CD4-positive, alpha-beta T cell treated with Interleukin-12 subunit alpha and Interleukin-12 subunit beta, for 1 hour (primary cell): ENCODE data around the gene BCL11B.

Source experiments
- DNase-seq: peaks from one replicate; pipeline ENCODE4 v3.0.0-alpha.2; 2020

The BCL11B gene

GRCh38 chr14:99252940-99253868, 18.8 kb downstream of the BCL11B start:
- DNase-seq: peak; percentile 77

- no peak for DNase-seq
These were observed 19.5 kb downstream of the BCL11B start for GRCh38 chr14:99252443-99252939.

GRCh38 chr14:99251721-99252120, 20.3 kb downstream of the BCL11B start:
- no peak for DNase-seq

- DNase-seq: no peak
These were observed 21.3 kb downstream of the BCL11B start for GRCh38 chr14:99250636-99251208.

- no peak for DNase-seq
These were observed 22.6 kb downstream of the BCL11B start for GRCh38 chr14:99249389-99249788.

- no peak for DNase-seq
These were observed 23.2 kb downstream of the BCL11B start for GRCh38 chr14:99248761-99249171.

- DNase-seq: no peak
These were observed 24.2 kb downstream of the BCL11B start for GRCh38 chr14:99247772-99248171.

- DNase-seq: no peak
These were observed 24.8 kb downstream of the BCL11B start for GRCh38 chr14:99247101-99247729.

GRCh38 chr14:99246536-99247097, 25.4 kb downstream of the BCL11B start:
- peak; percentile 65 for DNase-seq

- no peak for DNase-seq
These were observed 26.2 kb downstream of the BCL11B start for GRCh38 chr14:99245564-99246511.

GRCh38 chr14:99244941-99245563, 26.9 kb downstream of the BCL11B start:
- no peak for DNase-seq

- no peak for DNase-seq
These were observed 27.6 kb downstream of the BCL11B start for GRCh38 chr14:99244367-99244901.

GRCh38 chr14:99242816-99243721, 28.9 kb downstream of the BCL11B start:
- peak; percentile 68 for DNase-seq

- no peak for DNase-seq
These were observed 29.8 kb downstream of the BCL11B start for GRCh38 chr14:99242238-99242637.

GRCh38 chr14:99241325-99242010, 30.5 kb downstream of the BCL11B start:
- peak; percentile 60 for DNase-seq

GRCh38 chr14:99240627-99241324, 31.2 kb downstream of the BCL11B start:
- peak; percentile 67 for DNase-seq

- no peak for DNase-seq
These were observed 32.3 kb downstream of the BCL11B start for GRCh38 chr14:99239661-99240092.

GRCh38 chr14:99238216-99238615, 33.8 kb downstream of the BCL11B start:
- no peak for DNase-seq

- no peak for DNase-seq
These were observed 34.7 kb downstream of the BCL11B start for GRCh38 chr14:99237288-99237687.
